A549 (cell line): Measurements from ENCODE around the gene PDGFB.
A peak's percentile ranks its signal among the peaks of the same experiment; 100 is the strongest.

ENCODE experiments used
- BHLHE40 ChIP-seq: IDR thresholded peaks from 2 replicates; pipeline ENCODE4 v1.6.1; 2012; ENCODE audit warnings: low read depth, low read length, inconsistent platforms
- JUN ChIP-seq, 2 experiments: fragments of >200 bp; sonication (Bioruptor Twin); formaldehyde crosslinking; IDR thresholded peaks; 2 replicates in 1 of 2; 3 replicates in 1 of 2; pipeline ENCODE4 v1.6.1; 2016 to 2017
- KDM1A ChIP-seq: fragments of 200-600 bp; sonication (generic); IDR thresholded peaks from 2 replicates; pipeline ENCODE4 v1.6.1; 2016; ENCODE audit warnings: low read depth, mild to moderate bottlenecking
- RAD21 ChIP-seq, 2 experiments: fragments of >200 bp in 1 of 2; sonication (Bioruptor Twin) in 1 of 2; formaldehyde crosslinking in 1 of 2; IDR thresholded peaks in 1 of 2; conservative IDR thresholded peaks in 1 of 2; 2 replicates in 1 of 2; 3 replicates in 1 of 2; pipeline ENCODE4 v1.6.1; 2012 to 2018; ENCODE audit warnings: inconsistent platforms in 1 of 2
- SMC3 ChIP-seq: fragments of >200 bp; sonication (Bioruptor Twin); formaldehyde crosslinking; IDR thresholded peaks from 3 replicates; pipeline ENCODE4 v1.6.1; 2018; ENCODE audit warnings: inconsistent platforms
- TF ChIP-seq, protein P1 (sequence below): fragments of >200 bp; sonication (Bioruptor Twin); formaldehyde crosslinking; IDR thresholded peaks from 3 replicates; pipeline ENCODE4 v1.5.1; 2016
- TF ChIP-seq, protein P2 (sequence below): fragments of 150-350 bp; IDR thresholded peaks from 2 replicates; pipeline ENCODE4 v1.6.1; 2014; ENCODE audit warnings: low read depth, mild to moderate bottlenecking, low read length
- TF ChIP-seq, protein P3 (sequence below): IDR thresholded peaks from 2 replicates; pipeline ENCODE4 v1.6.1; 2012
- TF ChIP-seq, protein P4 (sequence below): fragments of 450-650 bp; IDR thresholded peaks from 2 replicates; pipeline ENCODE4 v1.6.1; 2014; ENCODE audit warnings: antibody characterized with exemption
- TF ChIP-seq, protein P5 (sequence below): fragments of 200-600 bp; sonication (generic); IDR thresholded peaks from 2 replicates; pipeline ENCODE4 v1.6.1; 2016; ENCODE audit warnings: antibody characterized with exemption, mild to moderate bottlenecking, moderate library complexity

DNA sequence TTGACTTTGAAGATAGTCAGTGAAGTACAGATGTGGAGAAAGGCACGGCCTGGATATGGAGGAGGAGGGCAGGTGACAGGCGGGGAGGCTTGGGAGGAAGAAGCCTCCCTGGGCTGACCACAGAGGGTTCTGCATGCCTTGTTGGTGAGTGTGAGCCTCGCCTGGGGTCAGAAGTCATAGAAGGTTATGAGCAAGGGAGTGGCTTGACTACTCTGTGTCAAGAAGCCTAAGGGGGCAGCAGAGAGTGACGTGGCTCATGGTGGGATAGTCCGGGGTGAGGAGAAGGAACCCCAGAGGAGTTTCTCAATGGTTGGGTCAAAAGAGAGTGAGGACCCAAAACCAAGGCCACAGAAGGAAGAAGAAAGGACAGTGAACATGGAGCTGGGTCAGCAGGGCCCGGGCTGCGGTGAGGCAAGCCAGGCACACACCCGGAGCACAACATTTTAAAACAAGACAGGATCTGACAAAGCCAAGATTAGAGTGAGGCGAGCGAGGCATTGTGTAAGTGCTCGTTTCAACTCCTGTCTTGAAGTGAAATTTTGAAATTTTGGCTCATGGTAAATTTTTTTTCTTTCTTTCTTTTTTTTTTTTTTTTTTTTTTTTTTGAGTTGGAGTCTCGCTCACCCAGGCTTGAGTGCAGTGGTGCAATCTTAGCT lies 31.9 kb downstream of the PDGFB start:
- TF ChIP-seq, protein P1, sequence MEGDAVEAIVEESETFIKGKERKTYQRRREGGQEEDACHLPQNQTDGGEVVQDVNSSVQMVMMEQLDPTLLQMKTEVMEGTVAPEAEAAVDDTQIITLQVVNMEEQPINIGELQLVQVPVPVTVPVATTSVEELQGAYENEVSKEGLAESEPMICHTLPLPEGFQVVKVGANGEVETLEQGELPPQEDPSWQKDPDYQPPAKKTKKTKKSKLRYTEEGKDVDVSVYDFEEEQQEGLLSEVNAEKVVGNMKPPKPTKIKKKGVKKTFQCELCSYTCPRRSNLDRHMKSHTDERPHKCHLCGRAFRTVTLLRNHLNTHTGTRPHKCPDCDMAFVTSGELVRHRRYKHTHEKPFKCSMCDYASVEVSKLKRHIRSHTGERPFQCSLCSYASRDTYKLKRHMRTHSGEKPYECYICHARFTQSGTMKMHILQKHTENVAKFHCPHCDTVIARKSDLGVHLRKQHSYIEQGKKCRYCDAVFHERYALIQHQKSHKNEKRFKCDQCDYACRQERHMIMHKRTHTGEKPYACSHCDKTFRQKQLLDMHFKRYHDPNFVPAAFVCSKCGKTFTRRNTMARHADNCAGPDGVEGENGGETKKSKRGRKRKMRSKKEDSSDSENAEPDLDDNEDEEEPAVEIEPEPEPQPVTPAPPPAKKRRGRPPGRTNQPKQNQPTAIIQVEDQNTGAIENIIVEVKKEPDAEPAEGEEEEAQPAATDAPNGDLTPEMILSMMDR, result no peak
- TF ChIP-seq, protein P2, sequence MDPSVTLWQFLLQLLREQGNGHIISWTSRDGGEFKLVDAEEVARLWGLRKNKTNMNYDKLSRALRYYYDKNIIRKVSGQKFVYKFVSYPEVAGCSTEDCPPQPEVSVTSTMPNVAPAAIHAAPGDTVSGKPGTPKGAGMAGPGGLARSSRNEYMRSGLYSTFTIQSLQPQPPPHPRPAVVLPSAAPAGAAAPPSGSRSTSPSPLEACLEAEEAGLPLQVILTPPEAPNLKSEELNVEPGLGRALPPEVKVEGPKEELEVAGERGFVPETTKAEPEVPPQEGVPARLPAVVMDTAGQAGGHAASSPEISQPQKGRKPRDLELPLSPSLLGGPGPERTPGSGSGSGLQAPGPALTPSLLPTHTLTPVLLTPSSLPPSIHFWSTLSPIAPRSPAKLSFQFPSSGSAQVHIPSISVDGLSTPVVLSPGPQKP, result no peak
- no peak for TF ChIP-seq RAD21 (conservative IDR thresholded peaks at IDR 0.05 in 1 of 2, IDR thresholded peaks at IDR 0.05 in 1 of 2)
- no peak for TF ChIP-seq BHLHE40
- TF ChIP-seq, protein P3, sequence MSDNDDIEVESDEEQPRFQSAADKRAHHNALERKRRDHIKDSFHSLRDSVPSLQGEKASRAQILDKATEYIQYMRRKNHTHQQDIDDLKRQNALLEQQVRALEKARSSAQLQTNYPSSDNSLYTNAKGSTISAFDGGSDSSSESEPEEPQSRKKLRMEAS, result peak; percentile 40; the same call in 1 of the 2 replicates
- no peak for TF ChIP-seq JUN (IDR thresholded peaks at IDR 0.05)
- no peak for TF ChIP-seq SMC3
- TF ChIP-seq, protein P4, sequence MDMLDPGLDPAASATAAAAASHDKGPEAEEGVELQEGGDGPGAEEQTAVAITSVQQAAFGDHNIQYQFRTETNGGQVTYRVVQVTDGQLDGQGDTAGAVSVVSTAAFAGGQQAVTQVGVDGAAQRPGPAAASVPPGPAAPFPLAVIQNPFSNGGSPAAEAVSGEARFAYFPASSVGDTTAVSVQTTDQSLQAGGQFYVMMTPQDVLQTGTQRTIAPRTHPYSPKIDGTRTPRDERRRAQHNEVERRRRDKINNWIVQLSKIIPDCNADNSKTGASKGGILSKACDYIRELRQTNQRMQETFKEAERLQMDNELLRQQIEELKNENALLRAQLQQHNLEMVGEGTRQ, result no peak
- TF ChIP-seq, protein P5, sequence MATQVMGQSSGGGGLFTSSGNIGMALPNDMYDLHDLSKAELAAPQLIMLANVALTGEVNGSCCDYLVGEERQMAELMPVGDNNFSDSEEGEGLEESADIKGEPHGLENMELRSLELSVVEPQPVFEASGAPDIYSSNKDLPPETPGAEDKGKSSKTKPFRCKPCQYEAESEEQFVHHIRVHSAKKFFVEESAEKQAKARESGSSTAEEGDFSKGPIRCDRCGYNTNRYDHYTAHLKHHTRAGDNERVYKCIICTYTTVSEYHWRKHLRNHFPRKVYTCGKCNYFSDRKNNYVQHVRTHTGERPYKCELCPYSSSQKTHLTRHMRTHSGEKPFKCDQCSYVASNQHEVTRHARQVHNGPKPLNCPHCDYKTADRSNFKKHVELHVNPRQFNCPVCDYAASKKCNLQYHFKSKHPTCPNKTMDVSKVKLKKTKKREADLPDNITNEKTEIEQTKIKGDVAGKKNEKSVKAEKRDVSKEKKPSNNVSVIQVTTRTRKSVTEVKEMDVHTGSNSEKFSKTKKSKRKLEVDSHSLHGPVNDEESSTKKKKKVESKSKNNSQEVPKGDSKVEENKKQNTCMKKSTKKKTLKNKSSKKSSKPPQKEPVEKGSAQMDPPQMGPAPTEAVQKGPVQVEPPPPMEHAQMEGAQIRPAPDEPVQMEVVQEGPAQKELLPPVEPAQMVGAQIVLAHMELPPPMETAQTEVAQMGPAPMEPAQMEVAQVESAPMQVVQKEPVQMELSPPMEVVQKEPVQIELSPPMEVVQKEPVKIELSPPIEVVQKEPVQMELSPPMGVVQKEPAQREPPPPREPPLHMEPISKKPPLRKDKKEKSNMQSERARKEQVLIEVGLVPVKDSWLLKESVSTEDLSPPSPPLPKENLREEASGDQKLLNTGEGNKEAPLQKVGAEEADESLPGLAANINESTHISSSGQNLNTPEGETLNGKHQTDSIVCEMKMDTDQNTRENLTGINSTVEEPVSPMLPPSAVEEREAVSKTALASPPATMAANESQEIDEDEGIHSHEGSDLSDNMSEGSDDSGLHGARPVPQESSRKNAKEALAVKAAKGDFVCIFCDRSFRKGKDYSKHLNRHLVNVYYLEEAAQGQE, result no peak
- TF ChIP-seq KDM1A, result no peak
